Ascending aorta (tissue), 2 donors: Measurements from ENCODE around the gene CST8. TPM values are rescaled to one million over a fixed set of nuclear protein-coding genes. Genes with fewer than 3 reads are reported as not detected.

ENCODE experiments used
- DNase-seq, 2 donors: peaks; one replicate each; pipeline ENCODE4 v3.0.0-alpha.2; 2019; ENCODE audit warnings: low spot score in 2 of 2
- H3K27ac ChIP-seq, 2 donors: fragments of 200-600 bp; sonication (generic); one replicate each; pipeline ENCODE4 v1.5.1; 2016 to 2017; ENCODE audit warnings: mild to moderate bottlenecking in 1 of 2
- H3K27me3 ChIP-seq: fragments of 200-600 bp; sonication (generic); one replicate; pipeline ENCODE4 v1.5.1; 2017
- H3K36me3 ChIP-seq, 2 donors: fragments of 200-600 bp; sonication (generic); one replicate each; pipeline ENCODE4 v1.5.1; 2016
- H3K4me1 ChIP-seq, 2 donors: fragments of 200-600 bp; sonication (generic); one replicate each; pipeline ENCODE4 v1.5.1; 2016 to 2017; ENCODE audit warnings: mild to moderate bottlenecking in 1 of 2
- H3K4me3 ChIP-seq, 2 donors: fragments of 200-600 bp; sonication (generic); one replicate each; pipeline ENCODE4 v1.5.1; 2016 to 2017; ENCODE audit warnings: mild to moderate bottlenecking in 1 of 2
- H3K9me3 ChIP-seq, 2 donors: fragments of 200-600 bp; sonication (generic); one replicate each; pipeline ENCODE4 v1.5.1; 2016
- CTCF ChIP-seq, 3 experiments: fragments of 200-600 bp in 2 of 3; fragments of 450-650 bp in 1 of 3; sonication (generic) in 2 of 3; IDR thresholded peaks; one replicate each; pipeline ENCODE4 v1.5.1; 2016 to 2019; ENCODE audit warnings: antibody characterized with exemption in 3 of 3, mild to moderate bottlenecking in 1 of 3, moderate library complexity in 1 of 3
- intact Hi-C: fragments of 100-400 bp; cut with DNase I; formaldehyde crosslinking; loops from one replicate; pipeline ENCODE4 v1.15.1; 2023
- total RNA-seq: library from RNA; depleted of rRNA; stranded (reverse); fragments of >200 nt; gene quantifications from one replicate; pipeline ENCODE4 v1.1.0, GENCODE V29; 2016

Gene CST8
- total RNA-seq, 1 donor from 2014 or later: not detected

- H3K36me3 ChIP-seq: no peaks in the 10 kb centered on the region
- H3K4me1 ChIP-seq: no peaks in the 10 kb centered on the region
- no peak overlapping the region for H3K27ac ChIP-seq
- no peak overlapping the region for H3K4me3 ChIP-seq
- H3K9me3 ChIP-seq: no peaks in the 10 kb centered on the region
- no peaks in the 10 kb centered on the region for H3K27me3 ChIP-seq
- no peak for DNase-seq
- no peak for TF ChIP-seq CTCF (IDR thresholded peaks at IDR 0.05)
- intact Hi-C loops: no loop called here
Observed at GRCh38 chr20:23488470-23488869, 2.4 kb upstream of the CST8 start.

- intact Hi-C loops: no loop called here
- DNase-seq: no peak
- Histone ChIP-seq H3K4me1 (no peaks in the 10 kb centered on the region), H3K4me3 (no peak overlapping the region), H3K27me3 (no peaks in the 10 kb centered on the region), H3K27ac (no peak overlapping the region), H3K9me3 (no peaks in the 10 kb centered on the region), H3K36me3 (no peaks in the 10 kb centered on the region)
- TF ChIP-seq CTCF (IDR thresholded peaks at IDR 0.05): no peak
Observed at GRCh38 chr20:23488996-23489395, 1.9 kb upstream of the CST8 start.

GRCh38 chr20:23492292-23492691 is 1.4 kb downstream of the CST8 start:
- H3K27me3 ChIP-seq: no peaks in the 10 kb centered on the region
- no peak overlapping the region for H3K4me3 ChIP-seq
- H3K9me3 ChIP-seq: no peaks in the 10 kb centered on the region
- DNase-seq: no peak
- intact Hi-C loops: no loop called here
- H3K4me1 ChIP-seq: no peaks in the 10 kb centered on the region
- no peak overlapping the region for H3K27ac ChIP-seq
- no peaks in the 10 kb centered on the region for H3K36me3 ChIP-seq
- TF ChIP-seq CTCF (IDR thresholded peaks at IDR 0.05): no peak

- DNase-seq: no peak
- H3K27me3 ChIP-seq: no peaks in the 10 kb centered on the region
- intact Hi-C loops: no loop called here
Observed at GRCh38 chr20:23493172-23493772, 2.4 kb downstream of the CST8 start.

GRCh38 chr20:23497536-23497935 is 6.6 kb downstream of the CST8 start:
- Histone ChIP-seq H3K9me3 (no peaks in the 10 kb centered on the region), H3K27ac (no peak overlapping the region)
- intact Hi-C loops: no loop called here

More at GRCh38 chr20:23493172-23493772, 2.4 kb downstream of the CST8 start:
- no peak overlapping the region for H3K27ac ChIP-seq
- no peaks in the 10 kb centered on the region for H3K4me1 ChIP-seq
- no peaks in the 10 kb centered on the region for H3K9me3 ChIP-seq
- H3K36me3 ChIP-seq: no peaks in the 10 kb centered on the region
- no peak for TF ChIP-seq CTCF (IDR thresholded peaks at IDR 0.05)
- H3K4me3 ChIP-seq: no peak overlapping the region

More at GRCh38 chr20:23497536-23497935, 6.6 kb downstream of the CST8 start:
- Histone ChIP-seq H3K4me3 (no peak overlapping the region), H3K36me3 (no peaks in the 10 kb centered on the region), H3K4me1 (no peaks in the 10 kb centered on the region), H3K27me3 (no peaks in the 10 kb centered on the region)
- TF ChIP-seq CTCF (IDR thresholded peaks at IDR 0.05): no peak
- no peak for DNase-seq
